ENCODE data around the gene CXCR3.

The CXCR3 gene

DNA sequence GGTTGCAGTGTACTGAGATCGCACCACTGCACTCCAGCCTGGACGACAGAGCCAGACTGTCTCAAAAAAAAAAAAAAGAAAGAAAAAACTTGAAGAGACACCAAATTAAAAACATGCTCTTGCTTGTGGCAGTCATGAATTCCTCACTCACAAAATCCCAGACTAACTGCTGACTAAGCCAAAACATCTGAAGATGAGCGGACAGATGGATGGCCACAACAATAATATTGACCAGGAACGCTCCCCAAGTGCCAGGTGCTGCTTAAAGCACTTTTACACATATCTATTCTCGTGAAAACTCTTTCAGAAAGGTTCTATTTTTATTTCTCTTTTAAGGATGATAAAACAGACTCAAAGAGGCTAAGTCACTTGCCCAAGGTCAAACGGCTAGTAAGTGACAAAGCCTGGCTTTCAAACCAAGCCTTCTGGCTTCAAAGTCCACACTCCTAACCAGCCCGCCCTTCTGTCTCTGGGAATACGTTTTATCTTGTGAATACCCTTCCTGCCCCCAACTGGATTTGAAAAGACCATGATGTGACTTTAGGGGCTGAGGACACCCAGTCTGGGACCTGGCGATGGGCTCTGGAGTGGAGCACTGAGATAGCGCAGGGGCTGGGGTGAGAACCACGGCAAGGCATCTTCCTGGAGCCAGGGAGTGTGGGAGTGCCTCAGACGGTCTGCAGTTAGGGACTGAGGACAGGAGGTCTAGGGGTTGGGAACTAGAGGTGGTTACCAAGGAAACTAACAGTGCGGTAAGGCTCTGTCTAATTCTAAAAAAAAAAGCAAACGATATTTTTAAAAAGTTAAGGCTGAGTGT is 9.5 kb upstream of the CXCR3 start:
- TF ChIP-seq ZFP3 (CRISPR knock-in tag; IDR thresholded peaks at IDR 0.05) = no peak
- no peak for TF ChIP-seq ZNF70 (CRISPR knock-in tag; IDR thresholded peaks at IDR 0.05)
- TF ChIP-seq ZC3H10 (CRISPR knock-in tag; IDR thresholded peaks at IDR 0.05) = no peak
- no peak for TF ChIP-seq ZNF565 (CRISPR knock-in tag; conservative IDR thresholded peaks at IDR 0.05; ENCODE audit: low read depth)
- TF ChIP-seq BACH2 (CRISPR knock-in tag; IDR thresholded peaks at IDR 0.05; ENCODE audit: borderline replicate concordance) = no peak
- no peak for TF ChIP-seq OSR1 (CRISPR knock-in tag; IDR thresholded peaks at IDR 0.05)
- no peak for TF ChIP-seq RARB (CRISPR knock-in tag; IDR thresholded peaks at IDR 0.05)
- TF ChIP-seq, protein P1, sequence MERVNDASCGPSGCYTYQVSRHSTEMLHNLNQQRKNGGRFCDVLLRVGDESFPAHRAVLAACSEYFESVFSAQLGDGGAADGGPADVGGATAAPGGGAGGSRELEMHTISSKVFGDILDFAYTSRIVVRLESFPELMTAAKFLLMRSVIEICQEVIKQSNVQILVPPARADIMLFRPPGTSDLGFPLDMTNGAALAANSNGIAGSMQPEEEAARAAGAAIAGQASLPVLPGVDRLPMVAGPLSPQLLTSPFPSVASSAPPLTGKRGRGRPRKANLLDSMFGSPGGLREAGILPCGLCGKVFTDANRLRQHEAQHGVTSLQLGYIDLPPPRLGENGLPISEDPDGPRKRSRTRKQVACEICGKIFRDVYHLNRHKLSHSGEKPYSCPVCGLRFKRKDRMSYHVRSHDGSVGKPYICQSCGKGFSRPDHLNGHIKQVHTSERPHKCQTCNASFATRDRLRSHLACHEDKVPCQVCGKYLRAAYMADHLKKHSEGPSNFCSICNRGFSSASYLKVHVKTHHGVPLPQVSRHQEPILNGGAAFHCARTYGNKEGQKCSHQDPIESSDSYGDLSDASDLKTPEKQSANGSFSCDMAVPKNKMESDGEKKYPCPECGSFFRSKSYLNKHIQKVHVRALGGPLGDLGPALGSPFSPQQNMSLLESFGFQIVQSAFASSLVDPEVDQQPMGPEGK (CRISPR knock-in tag; IDR thresholded peaks at IDR 0.05; ENCODE audit: borderline replicate concordance) = no peak
- TF ChIP-seq ZNF8 (CRISPR knock-in tag; IDR thresholded peaks at IDR 0.05) = no peak
- no peak for TF ChIP-seq GLIS3 (CRISPR knock-in tag; IDR thresholded peaks at IDR 0.05)
- TF ChIP-seq PPARA (CRISPR knock-in tag; IDR thresholded peaks at IDR 0.05; ENCODE audit: borderline replicate concordance) = no peak
- no peak for ATAC-seq

DNA sequence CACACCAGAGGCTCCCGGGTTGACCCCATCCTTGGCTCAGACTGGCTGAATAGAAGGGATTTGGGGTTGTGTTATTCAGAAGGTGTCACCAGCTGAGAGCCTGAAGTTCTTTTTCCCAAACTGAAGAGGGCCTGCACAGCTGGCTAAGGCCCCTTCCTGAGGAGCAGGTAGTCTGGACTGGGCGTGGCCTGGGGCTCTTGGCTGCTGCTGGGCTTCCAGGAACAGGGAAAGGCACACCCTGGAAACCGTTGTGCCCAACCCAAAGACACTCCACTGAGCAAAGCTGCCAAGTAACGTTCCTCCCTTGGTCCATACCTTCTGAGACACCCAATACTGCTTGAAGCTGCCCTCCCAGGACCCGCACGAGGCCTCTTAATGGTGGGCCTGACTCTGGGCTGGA is 8.3 kb upstream of the CXCR3 start:
- no peak for ATAC-seq
- no peak for TF ChIP-seq ZNF565 (CRISPR knock-in tag; conservative IDR thresholded peaks at IDR 0.05; ENCODE audit: low read depth)
- TF ChIP-seq SNAI2 (CRISPR knock-in tag; IDR thresholded peaks at IDR 0.05) = no peak
- no peak for TF ChIP-seq TCF4 (CRISPR knock-in tag; IDR thresholded peaks at IDR 0.05; ENCODE audit: borderline replicate concordance)
- TF ChIP-seq, protein P2, sequence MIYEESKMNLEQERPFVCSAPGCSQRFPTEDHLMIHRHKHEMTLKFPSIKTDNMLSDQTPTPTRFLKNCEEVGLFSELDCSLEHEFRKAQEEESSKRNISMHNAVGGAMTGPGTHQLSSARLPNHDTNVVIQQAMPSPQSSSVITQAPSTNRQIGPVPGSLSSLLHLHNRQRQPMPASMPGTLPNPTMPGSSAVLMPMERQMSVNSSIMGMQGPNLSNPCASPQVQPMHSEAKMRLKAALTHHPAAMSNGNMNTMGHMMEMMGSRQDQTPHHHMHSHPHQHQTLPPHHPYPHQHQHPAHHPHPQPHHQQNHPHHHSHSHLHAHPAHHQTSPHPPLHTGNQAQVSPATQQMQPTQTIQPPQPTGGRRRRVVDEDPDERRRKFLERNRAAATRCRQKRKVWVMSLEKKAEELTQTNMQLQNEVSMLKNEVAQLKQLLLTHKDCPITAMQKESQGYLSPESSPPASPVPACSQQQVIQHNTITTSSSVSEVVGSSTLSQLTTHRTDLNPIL (CRISPR knock-in tag; IDR thresholded peaks at IDR 0.05; ENCODE audit: low read depth) = no peak
- TF ChIP-seq ESRRG (CRISPR knock-in tag; IDR thresholded peaks at IDR 0.05) = no peak
- TF ChIP-seq ZNF70 (CRISPR knock-in tag; IDR thresholded peaks at IDR 0.05) = no peak
- TF ChIP-seq, protein P1 (CRISPR knock-in tag; IDR thresholded peaks at IDR 0.05; ENCODE audit: borderline replicate concordance) = no peak
- no peak for TF ChIP-seq CSDC2 (CRISPR knock-in tag; IDR thresholded peaks at IDR 0.05)
- no peak for TF ChIP-seq ZNF8 (CRISPR knock-in tag; IDR thresholded peaks at IDR 0.05)
- TF ChIP-seq ZFP30 (CRISPR knock-in tag; IDR thresholded peaks at IDR 0.05) = no peak
- no peak for TF ChIP-seq RARB (CRISPR knock-in tag; IDR thresholded peaks at IDR 0.05)
- no peak for TF ChIP-seq OSR1 (CRISPR knock-in tag; IDR thresholded peaks at IDR 0.05)
- TF ChIP-seq, protein P3, sequence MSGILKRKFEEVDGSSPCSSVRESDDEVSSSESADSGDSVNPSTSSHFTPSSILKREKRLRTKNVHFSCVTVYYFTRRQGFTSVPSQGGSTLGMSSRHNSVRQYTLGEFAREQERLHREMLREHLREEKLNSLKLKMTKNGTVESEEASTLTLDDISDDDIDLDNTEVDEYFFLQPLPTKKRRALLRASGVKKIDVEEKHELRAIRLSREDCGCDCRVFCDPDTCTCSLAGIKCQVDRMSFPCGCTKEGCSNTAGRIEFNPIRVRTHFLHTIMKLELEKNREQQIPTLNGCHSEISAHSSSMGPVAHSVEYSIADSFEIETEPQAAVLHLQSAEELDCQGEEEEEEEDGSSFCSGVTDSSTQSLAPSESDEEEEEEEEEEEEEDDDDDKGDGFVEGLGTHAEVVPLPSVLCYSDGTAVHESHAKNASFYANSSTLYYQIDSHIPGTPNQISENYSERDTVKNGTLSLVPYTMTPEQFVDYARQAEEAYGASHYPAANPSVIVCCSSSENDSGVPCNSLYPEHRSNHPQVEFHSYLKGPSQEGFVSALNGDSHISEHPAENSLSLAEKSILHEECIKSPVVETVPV (CRISPR knock-in tag; IDR thresholded peaks at IDR 0.05) = no peak
- TF ChIP-seq ZFP3 (CRISPR knock-in tag; IDR thresholded peaks at IDR 0.05) = no peak

DNA sequence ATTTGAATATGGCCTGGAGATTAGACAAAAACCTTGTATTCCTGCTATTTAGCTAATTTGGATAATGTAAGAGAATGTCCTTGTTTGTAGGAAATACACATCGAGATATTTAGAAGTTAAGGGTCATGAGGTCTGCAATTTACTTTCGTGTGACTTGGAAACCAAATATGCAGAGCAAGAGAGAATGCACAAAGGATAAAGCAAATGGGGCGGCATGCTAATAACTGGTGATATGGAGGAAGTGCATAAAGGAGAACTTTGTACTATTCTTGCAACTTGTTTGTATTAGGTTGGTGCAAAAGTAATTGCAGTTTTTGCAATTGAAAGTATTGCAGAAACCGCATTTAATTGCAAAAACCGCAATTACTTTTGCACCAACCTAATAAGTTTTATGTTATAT is 7.2 kb upstream of the CXCR3 start:
- no peak for TF ChIP-seq TOX (CRISPR knock-in tag; IDR thresholded peaks at IDR 0.05; ENCODE audit: borderline replicate concordance)
- TF ChIP-seq, protein P4, sequence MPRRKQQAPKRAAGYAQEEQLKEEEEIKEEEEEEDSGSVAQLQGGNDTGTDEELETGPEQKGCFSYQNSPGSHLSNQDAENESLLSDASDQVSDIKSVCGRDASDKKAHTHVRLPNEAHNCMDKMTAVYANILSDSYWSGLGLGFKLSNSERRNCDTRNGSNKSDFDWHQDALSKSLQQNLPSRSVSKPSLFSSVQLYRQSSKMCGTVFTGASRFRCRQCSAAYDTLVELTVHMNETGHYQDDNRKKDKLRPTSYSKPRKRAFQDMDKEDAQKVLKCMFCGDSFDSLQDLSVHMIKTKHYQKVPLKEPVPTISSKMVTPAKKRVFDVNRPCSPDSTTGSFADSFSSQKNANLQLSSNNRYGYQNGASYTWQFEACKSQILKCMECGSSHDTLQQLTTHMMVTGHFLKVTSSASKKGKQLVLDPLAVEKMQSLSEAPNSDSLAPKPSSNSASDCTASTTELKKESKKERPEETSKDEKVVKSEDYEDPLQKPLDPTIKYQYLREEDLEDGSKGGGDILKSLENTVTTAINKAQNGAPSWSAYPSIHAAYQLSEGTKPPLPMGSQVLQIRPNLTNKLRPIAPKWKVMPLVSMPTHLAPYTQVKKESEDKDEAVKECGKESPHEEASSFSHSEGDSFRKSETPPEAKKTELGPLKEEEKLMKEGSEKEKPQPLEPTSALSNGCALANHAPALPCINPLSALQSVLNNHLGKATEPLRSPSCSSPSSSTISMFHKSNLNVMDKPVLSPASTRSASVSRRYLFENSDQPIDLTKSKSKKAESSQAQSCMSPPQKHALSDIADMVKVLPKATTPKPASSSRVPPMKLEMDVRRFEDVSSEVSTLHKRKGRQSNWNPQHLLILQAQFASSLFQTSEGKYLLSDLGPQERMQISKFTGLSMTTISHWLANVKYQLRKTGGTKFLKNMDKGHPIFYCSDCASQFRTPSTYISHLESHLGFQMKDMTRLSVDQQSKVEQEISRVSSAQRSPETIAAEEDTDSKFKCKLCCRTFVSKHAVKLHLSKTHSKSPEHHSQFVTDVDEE (CRISPR knock-in tag; IDR thresholded peaks at IDR 0.05) = no peak
- no peak for TF ChIP-seq RARB (CRISPR knock-in tag; IDR thresholded peaks at IDR 0.05)
- no peak for TF ChIP-seq ZNF8 (CRISPR knock-in tag; IDR thresholded peaks at IDR 0.05)
- TF ChIP-seq BACH2 (CRISPR knock-in tag; IDR thresholded peaks at IDR 0.05; ENCODE audit: borderline replicate concordance) = no peak
- TF ChIP-seq, protein P5, sequence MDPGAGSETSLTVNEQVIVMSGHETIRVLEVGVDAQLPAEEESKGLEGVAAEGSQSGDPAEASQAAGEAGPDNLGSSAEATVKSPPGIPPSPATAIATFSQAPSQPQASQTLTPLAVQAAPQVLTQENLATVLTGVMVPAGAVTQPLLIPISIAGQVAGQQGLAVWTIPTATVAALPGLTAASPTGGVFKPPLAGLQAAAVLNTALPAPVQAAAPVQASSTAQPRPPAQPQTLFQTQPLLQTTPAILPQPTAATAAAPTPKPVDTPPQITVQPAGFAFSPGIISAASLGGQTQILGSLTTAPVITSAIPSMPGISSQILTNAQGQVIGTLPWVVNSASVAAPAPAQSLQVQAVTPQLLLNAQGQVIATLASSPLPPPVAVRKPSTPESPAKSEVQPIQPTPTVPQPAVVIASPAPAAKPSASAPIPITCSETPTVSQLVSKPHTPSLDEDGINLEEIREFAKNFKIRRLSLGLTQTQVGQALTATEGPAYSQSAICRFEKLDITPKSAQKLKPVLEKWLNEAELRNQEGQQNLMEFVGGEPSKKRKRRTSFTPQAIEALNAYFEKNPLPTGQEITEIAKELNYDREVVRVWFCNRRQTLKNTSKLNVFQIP (CRISPR knock-in tag; IDR thresholded peaks at IDR 0.05; ENCODE audit: borderline replicate concordance, low read depth) = no peak
- TF ChIP-seq ZFP30 (CRISPR knock-in tag; IDR thresholded peaks at IDR 0.05) = no peak
- no peak for TF ChIP-seq ZNF565 (CRISPR knock-in tag; conservative IDR thresholded peaks at IDR 0.05; ENCODE audit: low read depth)
- TF ChIP-seq ZC3H10 (CRISPR knock-in tag; IDR thresholded peaks at IDR 0.05) = no peak
- TF ChIP-seq, protein P1 (CRISPR knock-in tag; IDR thresholded peaks at IDR 0.05; ENCODE audit: borderline replicate concordance) = no peak
- no peak for ATAC-seq

All from SK-N-SH treated with all-trans-retinoic acid at 6 μM for 48 hours (cell line).